ENCODE results near the gene ARMC5. TPM values are rescaled to one million over a fixed set of nuclear protein-coding genes. Genes with fewer than 3 reads are reported as not detected.

Gene ARMC5
- total RNA-seq, 1 experiment from 2014 or later: 10.1 TPM

DNA sequence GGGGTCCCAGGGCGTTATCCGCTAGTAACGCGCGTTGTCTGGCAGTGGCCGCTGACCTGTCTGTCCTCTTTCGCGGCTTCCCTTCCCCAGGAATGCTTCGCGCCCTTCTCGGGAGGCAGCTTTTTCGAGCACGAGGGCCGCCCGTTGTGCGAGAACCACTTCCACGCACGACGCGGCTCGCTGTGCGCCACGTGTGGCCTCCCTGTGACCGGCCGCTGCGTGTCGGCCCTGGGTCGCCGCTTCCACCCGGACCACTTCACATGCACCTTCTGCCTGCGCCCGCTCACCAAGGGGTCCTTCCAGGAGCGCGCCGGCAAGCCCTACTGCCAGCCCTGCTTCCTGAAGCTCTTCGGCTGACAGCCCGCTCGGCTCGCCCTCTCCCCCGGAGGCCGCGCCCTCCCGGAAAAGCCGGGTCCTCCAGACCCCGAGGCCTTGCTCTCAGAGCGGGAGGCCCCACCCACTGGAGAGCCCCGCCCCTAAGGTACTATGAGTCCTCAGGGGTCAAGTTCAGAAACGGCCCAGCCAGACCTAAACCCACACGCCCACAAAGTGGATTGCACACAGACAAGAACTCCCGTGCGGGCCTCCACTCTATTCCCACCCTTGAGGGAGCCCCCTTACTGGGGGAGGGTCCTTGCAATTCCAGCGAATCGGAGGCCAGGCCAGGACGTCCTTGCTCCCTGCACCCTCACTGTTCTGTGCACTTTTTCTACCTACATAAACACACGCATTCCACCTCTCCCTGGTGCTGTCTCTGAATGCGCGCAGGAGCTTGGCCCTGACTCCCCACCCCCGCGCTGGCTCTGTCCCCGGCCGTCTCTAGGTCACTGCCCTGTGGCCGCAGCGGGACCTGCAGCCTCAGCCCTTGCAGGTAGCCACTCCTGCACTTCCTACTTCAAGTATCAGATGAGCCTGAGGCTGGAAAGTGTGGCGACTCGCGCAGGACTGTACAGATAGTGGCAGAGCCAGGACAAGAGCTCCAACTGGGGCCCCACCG, 18.2 kb downstream of the ARMC5 start:
- Mint-ChIP-seq H3K9me3 (ENCODE audit: unreplicated experiment) (no peaks in the 10 kb centered on the region), H3K4me3 (ENCODE audit: unreplicated experiment) (no peak overlapping the region), H3K27me3 (ENCODE audit: insufficient read depth, unreplicated experiment) (peaks cover 13% of the 10 kb centered on the region), H3K36me3 (ENCODE audit: insufficient read depth, unreplicated experiment) (peaks cover 11% of the 10 kb centered on the region), H3K4me1 (ENCODE audit: insufficient read depth, unreplicated experiment) (peaks cover 10% of the 10 kb centered on the region), H3K27ac (ENCODE audit: low read depth, unreplicated experiment) (no peak overlapping the region)
- ChIA-PET CTCF (interaction anchor here (0.7 to 1.6 kb wide), 2 partner anchors 21 to 256 kb away, joined by 3 to 4 read pairs; no protein-coding TSS in a partner anchor), POLR2A (no interaction called here)
- TF ChIP-seq, protein P1, sequence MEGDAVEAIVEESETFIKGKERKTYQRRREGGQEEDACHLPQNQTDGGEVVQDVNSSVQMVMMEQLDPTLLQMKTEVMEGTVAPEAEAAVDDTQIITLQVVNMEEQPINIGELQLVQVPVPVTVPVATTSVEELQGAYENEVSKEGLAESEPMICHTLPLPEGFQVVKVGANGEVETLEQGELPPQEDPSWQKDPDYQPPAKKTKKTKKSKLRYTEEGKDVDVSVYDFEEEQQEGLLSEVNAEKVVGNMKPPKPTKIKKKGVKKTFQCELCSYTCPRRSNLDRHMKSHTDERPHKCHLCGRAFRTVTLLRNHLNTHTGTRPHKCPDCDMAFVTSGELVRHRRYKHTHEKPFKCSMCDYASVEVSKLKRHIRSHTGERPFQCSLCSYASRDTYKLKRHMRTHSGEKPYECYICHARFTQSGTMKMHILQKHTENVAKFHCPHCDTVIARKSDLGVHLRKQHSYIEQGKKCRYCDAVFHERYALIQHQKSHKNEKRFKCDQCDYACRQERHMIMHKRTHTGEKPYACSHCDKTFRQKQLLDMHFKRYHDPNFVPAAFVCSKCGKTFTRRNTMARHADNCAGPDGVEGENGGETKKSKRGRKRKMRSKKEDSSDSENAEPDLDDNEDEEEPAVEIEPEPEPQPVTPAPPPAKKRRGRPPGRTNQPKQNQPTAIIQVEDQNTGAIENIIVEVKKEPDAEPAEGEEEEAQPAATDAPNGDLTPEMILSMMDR (IDR thresholded peaks at IDR 0.05; ENCODE audit: unreplicated experiment): no peak
- no TSS peak for BruUV-seq (replicated peaks)
- intact Hi-C loops (cut with micrococcal nuclease): no loop called here
- DNase-seq (ENCODE audit: unreplicated experiment): no peak

- Mint-ChIP-seq H3K4me3 (ENCODE audit: unreplicated experiment) (no peak overlapping the region), H3K9me3 (ENCODE audit: unreplicated experiment) (no peaks in the 10 kb centered on the region), H3K27ac (ENCODE audit: low read depth, unreplicated experiment) (no peak overlapping the region), H3K4me1 (ENCODE audit: insufficient read depth, unreplicated experiment) (no peaks in the 10 kb centered on the region), H3K27me3 (ENCODE audit: insufficient read depth, unreplicated experiment) (peaks cover 13% of the 10 kb centered on the region), H3K36me3 (ENCODE audit: insufficient read depth, unreplicated experiment) (peaks cover 11% of the 10 kb centered on the region)
- intact Hi-C loops (cut with micrococcal nuclease): no loop called here
- BruUV-seq (replicated peaks): no TSS peak
- ChIA-PET CTCF (interaction anchor here (0.6 to 1.8 kb wide), 3 partner anchors 18 to 395 kb away, joined by 3 to 6 read pairs (median 3); partner anchors contain the start of gene ZNF267), POLR2A (no interaction called here)
- no peak for DNase-seq (ENCODE audit: unreplicated experiment)
- TF ChIP-seq, protein P1 (IDR thresholded peaks at IDR 0.05; ENCODE audit: unreplicated experiment): no peak
Measured at GRCh38 chr16:31478956-31479355, 19.7 kb downstream of the ARMC5 start.

- Mint-ChIP-seq H3K4me1 (ENCODE audit: insufficient read depth, unreplicated experiment) (no peaks in the 10 kb centered on the region), H3K36me3 (ENCODE audit: insufficient read depth, unreplicated experiment) (peaks cover 11% of the 10 kb centered on the region), H3K4me3 (ENCODE audit: unreplicated experiment) (no peak overlapping the region), H3K27me3 (ENCODE audit: insufficient read depth, unreplicated experiment) (peaks cover 13% of the 10 kb centered on the region), H3K27ac (ENCODE audit: low read depth, unreplicated experiment) (no peak overlapping the region), H3K9me3 (ENCODE audit: unreplicated experiment) (no peaks in the 10 kb centered on the region)
- TF ChIP-seq, protein P1 (IDR thresholded peaks at IDR 0.05; ENCODE audit: unreplicated experiment): no peak
- no TSS peak for BruUV-seq (replicated peaks)
- DNase-seq (ENCODE audit: unreplicated experiment): no peak
- intact Hi-C loops (cut with micrococcal nuclease): no loop called here
- CTCF ChIA-PET: interaction anchor here (1.0 to 1.8 kb wide), 2 partner anchors 11 to 19 kb away, joined by 4 to 6 read pairs; no protein-coding TSS in a partner anchor
- POLR2A ChIA-PET: no interaction called here
Measured at GRCh38 chr16:31479751-31480150, 20.4 kb downstream of the ARMC5 start.

DNA sequence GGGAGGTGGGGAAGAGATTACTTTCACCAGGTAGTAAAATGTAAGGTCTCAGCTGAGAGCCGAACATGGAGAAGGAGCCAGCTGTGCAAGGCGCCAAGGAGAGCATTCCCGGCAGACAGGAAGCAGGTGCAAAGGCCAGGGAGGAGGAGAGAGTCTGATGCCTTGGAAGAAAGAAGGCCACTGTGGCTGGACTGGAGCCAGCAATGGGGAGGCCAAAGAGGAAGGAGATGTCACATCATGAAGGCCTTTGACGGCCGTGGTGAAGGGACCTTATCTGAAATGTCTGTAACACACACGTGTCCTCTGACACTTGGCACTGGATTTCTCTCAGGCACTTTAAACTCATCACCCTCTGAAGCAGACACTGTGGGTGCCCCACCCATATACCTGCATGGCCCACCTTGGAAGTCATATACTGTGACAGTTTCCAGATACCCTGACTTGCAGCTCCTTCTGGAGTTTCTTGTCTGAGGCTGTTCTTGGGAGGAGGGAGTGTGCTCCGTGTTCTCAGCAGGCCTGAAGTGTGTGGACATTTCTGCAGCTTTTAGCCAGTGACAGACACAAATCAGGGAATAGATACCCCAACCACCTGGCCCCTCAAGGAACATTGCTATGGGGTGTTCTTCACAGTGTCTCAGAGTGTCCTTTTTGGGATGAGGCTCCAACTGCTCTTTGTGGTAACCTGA, 21.7 kb downstream of the ARMC5 start:
- H3K27me3 Mint-ChIP-seq (ENCODE audit: insufficient read depth, unreplicated experiment): peaks cover 13% of the 10 kb centered on the region
- H3K27ac Mint-ChIP-seq (ENCODE audit: low read depth, unreplicated experiment): no peak overlapping the region
- DNase-seq (ENCODE audit: unreplicated experiment): no peak
- BruUV-seq (replicated peaks): TSS peak; percentile 25
- peaks cover 15% of the 10 kb centered on the region for H3K36me3 Mint-ChIP-seq (ENCODE audit: insufficient read depth, unreplicated experiment)
- H3K9me3 Mint-ChIP-seq (ENCODE audit: unreplicated experiment): no peaks in the 10 kb centered on the region
- ChIA-PET CTCF (interaction anchor here (0.8 kb wide), 1 partner anchor 14 kb away, joined by 3 read pairs; no protein-coding TSS in a partner anchor), POLR2A (no interaction called here)
- TF ChIP-seq, protein P1 (IDR thresholded peaks at IDR 0.05; ENCODE audit: unreplicated experiment): no peak
- no peak overlapping the region for H3K4me3 Mint-ChIP-seq (ENCODE audit: unreplicated experiment)
- intact Hi-C loops (cut with micrococcal nuclease): no loop called here
- H3K4me1 Mint-ChIP-seq (ENCODE audit: insufficient read depth, unreplicated experiment): no peaks in the 10 kb centered on the region
